ENCODE results near the gene LMF1.

The LMF1 gene

DNA sequence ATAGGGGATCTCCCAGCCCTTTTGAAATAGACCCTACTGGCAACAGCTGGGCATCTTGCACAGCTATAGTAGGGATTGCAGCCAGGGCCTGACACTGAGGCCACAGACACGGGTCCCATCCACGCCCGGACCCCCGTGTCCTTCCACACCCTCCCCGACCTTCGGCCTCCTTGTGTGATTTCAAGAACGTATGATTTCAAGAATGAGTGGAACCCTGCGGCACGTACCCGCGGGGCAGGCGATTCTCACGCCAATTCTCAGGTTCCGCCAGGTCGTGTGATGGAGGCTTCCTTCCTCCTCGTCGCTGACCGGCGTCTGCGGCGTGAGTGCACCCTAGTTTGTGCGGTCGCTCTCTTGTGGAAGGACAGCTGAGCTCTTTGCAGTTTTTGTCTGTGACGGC, 114.0 kb downstream of the LMF1 start:
- DNase-seq: no peak

DNA sequence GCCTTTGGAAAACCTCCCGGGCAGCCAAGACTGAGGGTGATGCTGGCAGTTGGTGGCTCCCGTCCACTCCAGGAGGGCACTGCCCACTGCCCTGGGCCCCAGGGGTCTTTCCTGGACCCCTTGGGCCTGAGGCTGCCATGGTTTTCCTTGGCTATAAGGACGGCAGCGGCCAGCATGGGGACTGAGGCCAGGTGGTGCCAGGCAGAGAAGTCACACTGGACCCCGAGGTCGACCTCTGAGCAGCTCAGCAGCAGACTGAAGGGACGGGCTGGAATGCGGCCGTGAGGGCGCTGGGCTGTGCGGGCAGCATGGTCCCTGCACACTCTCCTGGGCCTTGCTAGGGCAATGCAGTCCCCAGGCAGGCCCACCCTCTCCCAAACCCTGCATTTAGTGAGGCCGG, 114.7 kb downstream of the LMF1 start:
- no peak for DNase-seq

DNA sequence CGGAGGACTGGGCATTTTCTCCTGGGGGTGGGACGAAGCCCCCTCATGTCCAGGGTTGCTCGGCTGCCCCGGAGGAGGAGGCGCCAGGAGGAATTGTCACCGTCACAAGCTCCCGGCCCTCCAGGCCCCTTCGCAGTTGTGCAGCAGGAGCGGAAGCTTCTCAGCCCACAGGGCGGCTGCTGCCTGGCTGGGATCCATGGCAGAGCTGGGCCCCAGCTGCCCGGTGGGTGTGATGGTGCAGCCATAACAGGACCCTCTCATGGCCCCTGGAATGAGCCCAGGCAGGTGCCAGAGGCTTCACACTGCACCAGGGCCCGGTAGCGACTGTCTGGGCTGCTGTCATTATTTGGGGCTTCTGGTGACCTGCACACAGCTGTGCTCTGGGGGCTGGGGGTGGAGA, 115.3 kb downstream of the LMF1 start:
- no peak for DNase-seq

DNA sequence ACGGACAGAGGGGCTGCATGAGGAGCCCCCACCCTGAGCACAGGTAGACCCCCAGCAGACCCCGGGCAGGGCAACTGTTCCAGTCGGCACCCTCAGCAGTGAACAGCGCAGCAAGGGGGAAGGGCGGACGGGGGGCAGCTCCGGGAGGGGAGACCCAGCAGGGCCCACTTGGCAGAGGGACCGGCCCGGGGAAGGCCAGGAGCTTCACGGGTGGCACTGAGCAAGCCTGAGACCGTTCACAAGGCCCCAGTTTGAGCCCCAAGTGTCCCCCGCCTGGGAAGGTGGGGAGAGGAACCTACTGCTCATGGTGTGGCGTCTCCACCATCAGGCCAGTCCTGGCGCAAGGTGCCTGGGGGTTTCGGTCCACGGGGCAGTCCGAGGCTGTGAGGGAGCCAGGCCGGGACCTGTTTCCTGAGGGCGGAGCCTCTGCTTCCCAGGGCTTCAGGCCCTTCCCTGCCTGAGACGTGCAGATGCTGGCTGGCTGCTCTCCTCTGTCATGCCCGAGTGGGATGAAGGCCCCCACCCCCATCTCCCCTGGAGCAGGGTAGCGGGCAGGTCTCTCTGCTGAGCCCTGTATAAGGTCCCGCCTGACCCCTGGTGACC, 115.9 kb downstream of the LMF1 start:
- no peak for DNase-seq

DNA sequence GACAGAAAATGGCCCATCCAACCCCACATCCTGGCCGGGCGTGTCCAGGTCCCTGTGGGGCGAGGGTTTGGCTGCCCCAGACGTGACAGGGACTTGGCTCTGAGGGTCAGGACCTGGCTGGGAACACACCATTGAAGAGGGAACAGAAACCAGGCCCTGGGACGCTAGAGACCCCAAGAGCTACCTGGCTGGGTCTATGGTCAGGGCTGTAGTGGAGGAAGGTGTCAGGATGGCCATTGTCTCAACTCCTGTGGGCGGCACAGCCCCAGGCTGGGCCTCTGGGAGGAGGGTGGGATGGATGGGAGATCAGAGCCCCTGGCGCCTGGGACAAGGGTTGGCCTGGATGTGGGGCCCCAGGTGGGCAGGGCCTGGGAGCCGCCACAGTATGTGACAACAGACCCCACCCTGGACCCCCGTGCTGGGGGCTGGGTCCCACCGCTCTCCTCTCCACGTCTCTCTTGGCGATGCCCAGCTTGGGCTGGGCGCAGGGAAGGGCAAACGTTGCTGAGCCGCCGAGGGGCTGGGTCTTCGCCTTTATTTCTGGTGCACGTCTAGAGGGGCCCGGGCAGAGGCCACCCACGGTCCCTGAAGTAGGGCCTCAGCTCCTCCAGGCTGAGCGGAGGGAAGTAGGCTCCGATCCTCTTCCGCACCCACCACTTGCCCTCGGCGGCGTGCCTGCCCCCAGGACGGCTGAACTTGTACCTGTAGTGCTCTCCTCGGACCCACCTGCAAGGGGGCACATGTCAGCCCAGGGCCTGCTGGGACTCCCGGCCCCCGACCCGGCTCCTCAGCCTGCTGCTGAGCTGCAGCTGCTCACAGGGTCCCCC, 116.6 kb downstream of the LMF1 start:
- no peak for DNase-seq

DNA sequence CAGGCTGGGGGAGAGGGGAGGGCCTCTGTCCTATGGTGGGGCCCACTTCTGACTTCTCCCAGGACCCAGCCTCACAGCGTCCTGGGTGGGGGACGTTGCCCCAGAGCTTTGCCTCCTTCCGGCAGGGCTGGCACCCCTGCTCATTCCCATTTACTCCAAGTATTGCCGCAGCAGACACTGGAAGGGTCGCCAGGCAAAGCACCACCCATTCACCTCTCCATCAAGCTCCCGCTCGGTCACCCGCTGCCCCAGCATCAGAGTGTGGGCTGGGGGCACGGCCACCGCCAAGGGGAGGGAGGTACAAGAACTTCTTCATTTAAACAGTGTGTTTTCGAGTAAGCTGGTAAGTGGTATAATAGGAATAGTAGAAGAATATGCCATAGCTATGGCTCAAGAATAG, 117.5 kb downstream of the LMF1 start:
- no peak for DNase-seq

DNA sequence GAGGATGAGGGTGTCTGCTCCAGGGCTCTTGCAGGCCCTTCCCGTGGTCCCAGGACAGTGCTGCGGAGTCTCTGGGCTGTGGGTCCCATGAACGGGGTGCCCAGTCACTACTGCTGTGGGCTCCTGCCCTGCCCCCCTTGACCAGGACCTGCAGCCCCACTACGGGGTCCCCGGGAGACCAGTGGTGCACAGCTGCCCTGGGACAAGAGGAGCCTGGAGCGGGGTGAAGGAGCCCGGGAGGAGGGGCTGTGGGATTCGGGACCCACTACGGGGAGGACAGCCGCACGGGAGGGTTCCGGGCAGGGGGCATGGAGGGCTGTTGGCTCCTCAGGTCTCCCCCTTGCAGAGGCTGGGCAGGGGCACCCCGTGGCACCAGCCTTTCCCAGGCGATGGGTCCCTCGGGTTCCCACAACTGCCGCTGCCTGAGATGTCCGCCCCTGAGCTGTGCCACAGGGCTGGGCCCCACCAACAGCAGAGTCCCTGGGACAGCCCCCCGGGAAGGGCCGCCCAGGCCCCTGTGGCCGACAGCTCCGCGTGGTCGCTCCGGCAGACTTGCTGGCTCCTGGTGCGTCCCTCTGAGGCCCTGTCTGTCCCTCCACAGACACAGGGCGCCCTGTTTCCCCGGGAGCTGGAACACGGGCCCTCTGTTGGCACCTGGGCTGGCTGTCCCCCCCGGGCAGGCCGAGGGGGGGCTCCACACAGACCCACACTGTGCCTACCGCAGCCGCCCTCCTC, 118.2 kb downstream of the LMF1 start:
- DNase-seq: no peak

DNA sequence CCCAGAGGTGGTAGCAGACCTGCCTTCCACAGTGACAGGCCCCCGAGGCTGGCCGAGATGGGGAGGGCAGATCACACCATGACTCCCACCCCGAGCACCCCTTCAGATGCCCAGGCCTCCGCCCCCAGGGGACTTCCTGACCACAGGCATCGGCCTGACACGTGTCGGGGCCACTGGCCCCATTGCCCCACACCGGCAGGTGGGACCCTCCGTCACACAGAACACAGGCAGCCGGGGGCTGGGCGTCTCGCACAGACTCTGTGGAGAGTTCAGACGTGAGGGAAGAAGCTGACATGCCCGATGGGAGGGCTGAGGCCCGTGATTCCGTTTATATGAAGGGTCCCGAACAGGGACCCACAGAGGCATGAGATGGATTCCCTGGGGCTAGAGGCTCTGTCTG, 118.9 kb downstream of the LMF1 start:
- no peak for DNase-seq

DNA sequence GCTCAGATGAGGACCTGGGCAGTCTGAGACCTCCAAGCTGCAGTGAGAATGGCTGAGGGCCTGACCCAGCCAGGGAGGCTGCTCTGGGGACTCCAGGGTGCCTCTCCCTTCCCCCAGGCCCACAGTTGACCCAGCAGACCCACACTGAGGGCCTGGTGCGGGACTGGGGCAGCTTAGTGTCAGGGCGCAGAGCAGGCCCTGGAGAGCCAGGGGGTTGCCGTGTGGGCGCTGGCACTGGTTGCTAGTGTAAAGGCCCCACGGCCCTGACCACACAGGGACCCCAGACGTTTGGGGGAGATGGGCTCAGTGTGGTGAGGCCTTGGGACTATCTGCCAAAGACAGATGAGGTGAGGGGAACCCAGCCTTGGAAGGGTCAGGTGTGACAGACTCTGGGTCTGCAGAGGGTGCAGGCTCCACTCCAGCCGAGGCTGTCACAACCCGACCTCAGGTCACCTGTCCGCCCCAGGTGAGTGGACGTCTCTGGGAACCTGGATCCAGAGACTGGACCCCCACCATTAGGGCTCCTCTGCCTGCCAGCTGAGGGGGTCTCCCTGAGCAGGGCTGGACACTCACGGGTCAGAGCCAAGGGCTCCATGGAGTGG, 119.5 kb downstream of the LMF1 start:
- DNase-seq: no peak

DNA sequence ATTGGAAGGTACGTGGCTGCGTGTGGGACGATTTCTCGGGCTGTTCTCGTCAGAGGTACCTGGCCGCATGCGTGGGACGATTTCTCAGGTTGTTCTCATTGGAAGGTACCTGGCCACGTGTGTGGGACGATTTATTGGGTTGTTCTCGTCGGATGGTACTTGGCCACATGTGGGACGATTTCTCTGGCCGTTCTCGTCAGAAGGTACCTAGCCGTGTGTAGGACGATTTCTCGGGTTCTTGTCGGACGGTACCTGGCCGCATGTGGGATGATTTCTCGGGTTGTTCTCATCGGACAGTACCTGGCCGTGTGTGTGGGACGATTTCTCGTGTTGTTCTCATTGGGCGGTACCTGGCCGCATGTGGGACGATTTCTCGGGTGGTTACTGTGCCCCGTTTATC, 120.1 kb downstream of the LMF1 start:
- no peak for DNase-seq

DNA sequence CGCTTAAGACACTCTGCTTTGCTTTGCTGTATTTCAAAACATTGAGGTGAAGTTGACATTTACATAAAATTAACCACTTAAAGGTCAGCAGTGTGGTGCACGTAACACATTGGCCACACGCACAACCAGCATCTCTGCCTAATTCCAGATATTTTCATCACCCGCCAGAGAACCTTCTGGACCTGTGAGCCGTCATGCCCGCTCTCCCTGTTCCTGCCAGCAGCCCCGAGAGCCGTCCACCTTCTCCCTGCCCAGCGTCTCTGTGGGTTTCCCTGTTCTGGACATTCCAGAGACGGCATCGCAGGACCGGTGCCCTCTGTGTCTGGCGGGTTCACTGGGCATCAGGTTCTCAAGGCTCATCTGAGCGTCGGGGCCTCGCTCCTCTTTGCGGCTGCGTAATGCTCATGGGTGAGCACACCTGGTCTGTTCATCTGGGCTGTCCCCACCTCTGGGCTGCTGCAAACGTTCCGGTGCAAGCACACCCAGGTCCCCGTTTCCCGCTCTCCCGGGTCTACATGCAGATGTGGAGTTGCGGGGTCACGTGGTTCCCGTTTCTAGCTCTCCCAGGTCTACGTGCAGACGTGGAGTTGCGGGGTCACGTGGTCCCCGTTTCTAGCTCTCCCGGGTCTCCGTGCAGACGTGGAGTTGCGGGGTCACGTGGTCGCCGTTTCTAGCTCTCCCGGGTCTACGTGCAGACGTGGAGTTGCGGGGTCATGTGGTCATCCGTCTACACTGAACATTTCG, 122.1 kb downstream of the LMF1 start:
- DNase-seq: no peak

DNA sequence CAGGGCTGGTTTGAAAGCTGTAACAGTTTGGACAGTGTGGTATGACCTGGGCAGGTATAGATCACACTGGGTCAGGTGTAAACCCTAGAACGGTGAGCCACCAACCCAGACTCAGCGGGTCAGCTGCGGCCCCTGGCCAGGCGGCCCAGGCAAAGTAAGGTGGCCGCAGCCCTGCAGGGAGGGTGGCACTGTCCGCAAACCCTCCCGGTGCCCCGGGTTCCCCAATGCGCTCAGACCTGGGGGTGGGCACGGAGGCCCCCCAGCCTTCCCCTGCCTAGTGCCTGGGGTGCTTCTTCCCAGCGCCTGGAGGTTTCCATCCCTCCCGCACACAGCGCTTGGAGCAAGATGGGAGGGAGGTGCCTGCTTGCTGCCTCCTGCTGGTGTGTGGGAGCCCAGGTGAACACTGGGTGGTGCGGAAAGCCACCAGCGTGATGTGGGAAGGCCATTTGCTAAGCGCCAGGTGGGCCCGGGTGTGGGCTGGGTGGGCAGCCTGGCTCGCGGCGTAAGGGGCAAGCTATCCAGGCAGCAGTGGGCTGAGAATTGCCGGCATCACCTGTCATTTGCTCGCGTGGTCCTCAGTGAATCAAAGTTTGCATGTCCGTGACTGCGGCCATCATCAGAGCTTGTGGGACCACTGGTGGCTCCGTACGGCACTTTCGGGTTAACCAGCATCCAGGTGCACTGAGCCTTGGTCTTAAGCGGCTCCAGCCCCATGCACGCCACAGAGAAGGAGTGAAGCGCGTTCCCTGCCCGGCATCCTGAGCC, 122.9 kb downstream of the LMF1 start:
- DNase-seq: no peak

DNA sequence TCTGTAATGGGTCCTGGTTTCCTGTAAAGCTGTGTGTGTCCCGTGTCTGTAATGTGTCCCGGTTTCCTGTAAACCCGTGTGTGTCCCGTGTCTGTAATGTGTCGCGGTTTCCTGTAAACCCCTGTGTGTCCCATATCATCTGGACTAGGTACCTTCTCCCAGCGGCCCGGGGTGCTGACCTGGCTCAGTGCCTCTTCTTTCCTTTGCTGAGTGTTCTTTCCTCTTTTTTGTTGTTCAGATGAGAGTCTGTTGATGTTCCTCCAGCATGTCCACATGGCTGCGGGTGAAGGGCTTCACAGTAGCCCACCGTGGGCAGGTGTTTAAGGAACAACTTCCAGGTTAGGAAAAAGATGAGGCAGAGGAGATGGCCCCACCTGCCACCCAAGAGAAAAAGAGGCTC, 123.6 kb downstream of the LMF1 start:
- no peak for DNase-seq

DNA sequence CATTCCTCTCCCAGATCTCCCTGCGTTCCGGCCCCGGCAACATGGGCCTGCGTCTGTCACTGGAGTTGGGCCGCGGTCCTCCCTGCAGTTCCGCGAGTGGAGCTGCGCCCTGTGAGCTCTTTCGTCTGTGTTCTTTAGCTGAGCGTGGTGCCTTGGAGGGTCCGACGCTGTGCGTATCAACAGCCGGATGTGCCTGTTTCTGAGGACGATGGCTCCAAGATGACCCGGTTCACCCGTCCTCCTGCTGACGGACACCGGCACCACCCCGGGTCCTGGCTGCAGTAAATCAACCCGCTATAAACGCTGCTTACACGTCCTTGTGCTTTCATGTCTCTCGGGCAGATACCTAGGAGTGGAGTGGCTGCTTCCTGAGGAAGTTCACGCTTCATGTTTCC, 125.4 kb downstream of the LMF1 start:
- no peak for DNase-seq

DNA sequence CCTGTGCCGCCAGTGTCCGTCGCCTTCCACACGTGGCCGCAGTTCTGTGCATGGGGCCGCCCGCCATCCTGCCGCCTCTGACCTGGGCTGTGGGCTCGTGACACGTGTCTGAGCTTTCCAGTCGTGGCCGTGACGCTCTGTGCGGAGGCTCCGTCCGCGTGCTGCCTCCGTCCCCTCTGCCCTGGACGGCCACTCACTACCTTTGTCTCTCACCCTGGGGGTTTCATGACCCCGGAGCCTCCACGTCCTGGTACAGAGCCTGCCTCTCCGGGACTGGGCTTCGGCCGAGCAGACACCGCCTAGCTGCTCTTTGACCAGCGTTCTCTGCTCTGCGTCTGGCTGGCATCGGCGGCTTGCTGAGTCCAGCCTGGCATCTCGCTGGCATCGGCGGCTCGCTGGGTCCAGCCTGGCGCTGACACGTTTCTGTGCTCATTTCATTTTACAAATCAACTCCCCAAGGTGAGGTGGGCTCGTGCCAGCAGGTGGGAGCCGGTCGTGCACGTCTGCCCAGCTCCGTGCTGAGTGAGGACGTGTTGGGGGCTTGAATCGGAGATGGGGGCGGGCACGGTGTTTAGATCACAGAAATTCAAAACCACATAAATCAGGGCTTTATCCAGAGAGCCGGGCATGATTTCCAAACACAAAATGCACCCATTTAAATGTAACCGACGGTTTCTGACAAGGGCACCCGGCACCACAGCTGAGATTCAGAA, 126.0 kb downstream of the LMF1 start:
- DNase-seq: no peak

DNA sequence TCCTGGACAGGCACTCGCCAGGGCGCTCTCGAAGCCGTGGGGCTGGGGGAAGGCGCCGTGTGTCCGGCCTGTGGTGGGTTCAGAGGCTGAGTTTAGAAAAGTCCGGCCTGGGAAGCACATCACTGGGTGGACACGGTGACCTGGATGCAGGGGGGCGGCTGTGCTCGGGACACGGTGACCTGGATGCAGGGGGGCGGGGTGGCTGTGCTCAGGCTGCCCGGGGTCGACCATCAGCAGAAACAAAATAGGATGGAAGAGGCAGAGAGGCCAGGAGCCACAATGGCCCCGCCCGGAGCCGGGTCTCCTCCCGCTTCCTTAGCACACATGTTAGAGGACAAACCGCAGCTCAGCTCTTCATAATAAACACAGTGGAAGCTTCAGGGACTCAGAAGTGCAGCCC, 127.0 kb downstream of the LMF1 start:
- DNase-seq: no peak

DNA sequence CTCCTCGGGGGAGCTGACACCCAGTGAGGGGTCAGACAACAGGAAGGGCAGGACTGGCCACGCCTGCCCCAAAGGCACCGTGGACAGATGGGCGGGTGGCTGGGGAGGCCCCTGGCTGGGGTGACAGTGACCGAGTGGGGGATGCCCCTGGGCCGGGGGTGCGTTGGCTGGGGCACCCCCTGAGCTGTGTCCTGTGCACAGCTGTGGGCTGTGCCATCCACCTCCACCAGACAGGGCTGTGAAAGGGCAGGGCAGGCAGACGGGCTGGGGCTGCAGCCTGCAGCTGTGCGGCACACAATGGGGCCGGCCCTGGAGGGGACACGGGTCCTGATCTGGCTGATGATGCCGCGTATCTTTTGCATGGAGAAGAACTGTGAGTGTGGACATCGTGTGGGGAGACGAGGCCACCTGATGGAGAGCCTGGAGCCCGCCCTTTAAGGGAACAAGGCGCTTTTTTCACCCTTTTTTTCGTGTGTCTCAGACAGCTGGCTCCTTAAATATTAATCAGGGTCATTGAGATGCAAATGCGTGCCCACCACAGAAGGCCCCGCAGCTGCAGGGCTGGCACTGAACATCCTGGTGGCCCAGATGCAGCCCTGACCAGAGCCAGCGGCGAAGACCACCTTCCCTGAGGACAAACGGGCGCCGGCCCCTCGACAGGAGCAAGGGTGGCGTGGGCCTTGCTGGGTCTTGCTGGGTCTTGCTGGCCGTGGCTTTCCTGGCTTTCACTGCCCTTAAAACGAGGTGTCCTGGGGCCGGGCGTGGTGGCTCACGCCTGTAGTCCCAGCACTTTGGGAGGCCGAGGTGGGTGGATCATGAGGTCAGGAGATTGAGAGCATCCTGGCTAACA, 127.8 kb downstream of the LMF1 start:
- no peak for DNase-seq

DNA sequence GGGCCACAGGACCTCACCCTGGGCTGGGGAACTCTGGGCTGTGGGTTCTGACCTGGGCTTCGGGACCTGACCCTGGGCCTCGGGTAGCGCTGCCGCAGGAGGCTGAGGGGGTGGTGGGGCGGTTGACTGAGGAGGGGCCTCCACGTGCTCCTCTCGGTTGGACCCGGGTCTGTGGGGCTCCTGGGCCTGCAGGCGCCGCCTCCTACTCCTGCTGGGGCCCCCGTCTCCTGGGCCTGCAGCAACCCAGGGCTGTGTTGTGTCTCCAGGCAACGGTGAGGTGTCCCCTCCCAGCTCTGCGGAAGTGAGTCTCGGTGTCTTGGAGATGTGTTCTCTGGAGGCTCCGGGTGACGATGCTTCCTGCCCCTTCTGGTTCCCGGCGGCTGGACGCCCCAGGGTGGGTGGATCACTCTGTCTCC, 128.7 kb downstream of the LMF1 start:
- no peak for DNase-seq

DNA sequence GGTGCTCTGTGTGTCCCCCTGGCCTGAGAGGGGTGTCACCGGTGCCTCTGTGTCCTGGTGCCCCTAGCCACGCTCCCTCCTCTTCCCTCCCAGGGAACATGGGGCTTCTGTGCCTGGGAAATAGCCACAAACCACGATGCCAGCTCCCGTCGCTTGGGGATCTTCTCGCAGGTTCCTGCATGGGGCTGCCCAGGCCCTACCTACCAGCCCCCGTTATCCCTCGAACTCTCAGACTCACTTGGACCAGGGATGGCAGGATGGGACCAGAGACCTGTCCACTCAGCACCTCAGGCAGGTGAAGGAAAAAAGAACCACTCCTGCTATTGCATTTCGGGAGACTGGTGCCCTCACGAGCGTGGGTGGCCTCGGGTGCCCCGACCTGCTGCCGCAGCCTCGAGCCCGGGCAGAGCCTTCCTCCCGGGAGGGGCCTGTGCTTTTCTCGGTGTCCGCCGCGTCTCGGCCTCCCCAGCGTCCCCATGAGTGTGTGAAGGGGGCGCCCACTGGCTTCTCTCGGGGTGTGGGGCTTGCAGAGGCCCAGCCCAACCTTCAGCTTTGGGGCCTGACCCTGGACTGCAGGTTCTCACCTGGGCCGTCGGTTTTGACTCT, 129.2 kb downstream of the LMF1 start:
- DNase-seq: no peak

All from SHP77 treated with DMSO at 0.1 percent for 48 hours (cell line).